Activated CD4-positive, CD25-positive, alpha-beta regulatory T cell (primary cell): ENCODE data around the gene PCBD2.
"Not testable (repeated sequence)": the region's sequence is repeated elsewhere in the genome, so short reads cannot be mapped to it uniquely, and the experiment has no call there.

Experiments
- DNase-seq, 4 experiments: peaks; one replicate each; lab custom pipeline; 2025; lab: John Stamatoyannopoulos, UW

Gene PCBD2

DNA sequence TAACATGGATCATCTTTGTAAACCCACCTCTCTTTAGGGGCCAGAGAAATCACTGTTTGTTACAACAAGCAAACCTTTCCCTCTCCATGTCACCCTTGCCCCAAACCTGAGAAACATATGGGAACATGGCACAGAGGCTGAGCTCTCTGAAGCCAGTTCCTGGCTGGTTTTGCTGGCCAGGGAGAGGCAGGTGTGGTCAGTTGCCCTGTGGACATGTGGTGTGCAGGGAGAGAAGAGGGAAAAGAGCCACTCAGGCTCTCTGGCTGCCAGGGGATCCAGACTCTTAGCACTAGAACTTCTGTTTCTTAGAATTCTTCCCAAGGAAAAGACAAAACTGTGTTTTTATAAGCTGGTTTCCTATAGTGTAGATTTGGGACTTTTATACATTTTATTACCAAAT lies 58.2 kb downstream of the PCBD2 start:
- no peak for DNase-seq

GRCh38 chr5:134964359-134965270 lies 59.7 kb downstream of the PCBD2 start:
- DNase-seq = no peak

DNA sequence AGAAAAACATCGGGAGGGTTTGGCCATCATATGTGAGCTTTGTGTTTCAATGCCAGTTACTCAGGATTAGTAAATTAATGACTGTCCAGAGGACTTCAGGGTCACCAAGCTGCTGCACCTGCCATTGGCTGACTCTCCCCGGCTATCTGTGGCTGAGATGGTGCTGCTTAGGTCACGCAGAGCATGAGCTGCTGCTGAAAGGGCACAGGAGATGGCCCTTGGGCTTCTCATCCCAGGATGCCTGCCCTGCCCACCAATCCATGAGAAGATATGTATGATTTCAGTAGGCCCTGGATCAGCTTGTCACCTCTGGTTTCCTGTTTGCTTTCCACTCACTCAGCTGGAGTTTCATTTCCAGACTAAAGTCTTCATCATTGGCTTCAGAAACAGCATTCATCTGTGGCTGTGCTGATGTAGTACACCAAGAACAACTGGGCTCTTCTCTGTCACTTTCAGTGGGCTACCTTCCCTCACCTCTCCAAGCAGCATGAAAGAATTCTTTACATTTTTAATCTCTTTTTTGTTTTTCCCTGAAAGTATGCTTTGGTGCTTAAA lies 60.4 kb downstream of the PCBD2 start:
- DNase-seq = no peak

DNA sequence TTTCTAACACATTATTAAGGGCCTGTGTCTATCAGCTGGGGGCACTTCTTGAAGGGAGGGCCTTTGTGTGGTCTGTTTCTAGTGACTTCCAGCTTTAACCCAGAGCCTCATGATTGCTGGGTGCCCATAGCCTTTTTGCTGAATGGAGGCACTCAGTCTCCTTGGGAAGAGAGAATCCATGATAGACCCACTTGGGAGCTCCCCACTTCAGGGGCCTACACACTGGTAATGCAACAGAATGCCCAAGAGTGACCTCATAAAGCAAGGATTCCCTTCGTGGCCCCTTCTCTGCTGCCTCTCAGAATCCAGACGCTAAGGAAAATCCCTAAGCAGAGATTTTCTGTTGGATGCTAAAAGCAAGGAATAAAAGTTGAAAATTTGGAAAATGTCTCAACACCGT lies 62.7 kb downstream of the PCBD2 start, which contains the start of gene CATSPER3:
CATSPER3 (plus strand) TSS at position 301 of the 400 bp plus-strand sequence; CDS start at position 386, 85 bp downstream.
- DNase-seq = no peak

GRCh38 chr5:134968055-134968454 lies 63.1 kb downstream of the PCBD2 start:
- DNase-seq = no peak

DNA sequence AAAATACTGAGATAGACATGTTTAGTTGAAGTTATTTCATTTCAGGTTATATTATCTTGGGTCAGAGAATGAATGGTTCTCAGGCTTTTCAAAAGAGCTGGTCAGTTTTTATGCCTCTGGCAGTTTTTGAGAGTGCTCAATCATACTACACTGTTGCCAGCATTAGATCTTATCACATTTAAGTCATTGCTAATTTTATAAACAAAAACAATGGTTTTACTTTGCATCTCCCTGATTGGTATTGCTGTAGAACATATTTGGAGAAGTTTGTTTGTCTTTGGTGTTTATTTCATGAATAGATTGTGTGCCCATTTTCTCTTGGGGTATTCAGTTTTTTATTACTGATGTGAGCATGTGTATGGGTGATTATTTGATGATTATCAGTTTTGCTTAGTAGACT lies 64.2 kb downstream of the PCBD2 start:
- no peak for DNase-seq

DNA sequence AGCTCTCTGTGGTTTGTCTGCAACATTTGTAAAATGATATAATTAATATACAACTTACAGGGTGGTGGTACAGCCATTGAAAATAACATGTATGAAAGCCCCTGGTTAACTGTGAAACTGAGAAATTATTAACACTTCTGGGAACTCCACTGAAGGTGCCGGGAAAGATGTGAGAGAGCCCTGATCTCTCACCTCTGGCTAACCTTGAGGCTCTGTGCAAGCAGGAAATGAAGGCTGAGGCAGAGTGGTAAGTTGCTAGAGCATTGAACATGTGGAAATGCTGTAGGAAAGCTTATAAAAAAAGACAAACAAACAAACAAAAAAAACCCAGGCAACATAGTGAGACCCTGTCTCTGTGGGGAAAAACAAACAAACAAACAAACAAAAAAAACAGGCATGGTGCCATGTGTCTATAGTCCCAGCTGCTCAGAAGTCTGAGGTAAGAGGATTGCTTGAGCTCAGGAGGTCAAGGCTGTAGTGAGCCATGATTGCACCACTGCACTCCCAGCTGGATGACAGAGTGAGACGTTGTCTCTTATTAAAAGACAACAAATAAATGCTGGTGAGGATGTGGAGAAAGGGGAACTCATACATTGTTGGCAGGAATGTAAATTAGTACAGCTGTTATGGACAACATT lies 70.3 kb downstream of the PCBD2 start:
- no peak for DNase-seq

GRCh38 chr5:134975843-134976242 lies 70.9 kb downstream of the PCBD2 start:
- no peak for DNase-seq

DNA sequence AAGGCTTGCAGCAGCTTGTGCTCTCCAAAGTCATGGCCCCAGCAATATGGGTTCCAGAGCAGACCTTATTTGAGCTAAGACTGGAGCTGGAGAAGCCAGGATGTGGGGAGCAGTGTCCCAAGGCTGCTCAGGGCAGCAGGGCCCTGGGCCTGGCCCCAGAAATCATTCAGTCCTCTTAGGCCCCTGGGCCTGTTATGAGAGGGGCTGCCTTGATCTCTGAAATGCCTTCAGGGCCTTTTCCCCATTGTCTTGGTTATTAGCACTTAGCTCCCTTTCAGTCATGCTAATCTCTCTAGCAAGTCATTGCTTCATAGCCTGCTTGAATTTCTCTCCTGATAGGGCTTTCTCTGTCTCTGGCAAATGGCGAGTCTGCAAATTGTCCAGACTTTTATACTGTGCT lies 71.9 kb downstream of the PCBD2 start:
- DNase-seq = no peak

GRCh38 chr5:134979416-134979815 lies 74.5 kb downstream of the PCBD2 start:
- DNase-seq = no peak

- DNase-seq = no peak
Measured at GRCh38 chr5:134982230-134982629, 77.3 kb downstream of the PCBD2 start.

DNA sequence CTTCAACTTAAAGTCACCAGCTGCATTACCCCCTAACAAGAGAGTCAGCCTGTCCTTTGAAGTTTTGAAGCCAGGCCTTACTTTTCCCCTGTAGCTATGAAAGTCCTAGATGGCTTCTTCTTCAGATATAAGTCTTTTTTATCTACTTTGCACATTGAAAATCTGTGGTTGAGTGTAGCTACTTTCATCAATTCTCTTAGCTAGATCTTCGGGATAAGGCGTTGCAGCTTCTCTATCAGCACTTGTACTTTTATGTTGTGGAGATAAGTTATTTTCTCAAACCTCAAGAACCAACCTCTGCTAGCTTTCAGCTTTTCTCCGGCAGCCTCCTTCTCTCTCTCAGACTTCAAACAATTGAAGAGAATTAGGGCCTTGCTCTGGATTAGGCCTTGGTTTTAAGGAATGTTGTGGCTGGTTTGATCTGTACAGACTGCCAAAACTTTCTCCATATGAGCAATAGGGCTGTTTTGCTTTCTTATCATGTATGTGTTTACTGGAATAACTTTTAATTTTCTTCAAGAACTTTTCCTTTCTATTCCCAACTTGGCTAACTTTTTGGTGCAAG lies 84.4 kb downstream of the PCBD2 start:
- no peak for DNase-seq

GRCh38 chr5:134990183-134990582 lies 85.3 kb downstream of the PCBD2 start:
- not testable (repeated sequence) for DNase-seq

DNA sequence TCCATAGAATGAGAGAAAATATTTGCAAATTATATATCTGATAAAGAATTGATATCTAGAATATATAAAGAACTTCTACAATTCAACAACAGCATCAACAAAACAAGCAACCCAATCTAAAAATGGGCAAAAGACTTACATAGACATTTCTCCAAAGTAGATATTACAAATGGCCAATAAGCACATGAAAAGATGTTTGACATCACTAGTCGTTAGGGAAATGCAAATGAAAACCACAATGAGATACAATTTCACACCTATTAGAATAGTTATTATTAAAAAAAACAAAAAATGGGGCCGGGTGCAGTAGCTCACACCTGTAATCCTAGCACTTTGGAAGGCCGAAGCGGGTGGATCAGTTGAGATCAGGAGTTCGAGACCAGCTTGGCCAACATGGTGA lies 87.2 kb downstream of the PCBD2 start:
- no peak for DNase-seq

DNA sequence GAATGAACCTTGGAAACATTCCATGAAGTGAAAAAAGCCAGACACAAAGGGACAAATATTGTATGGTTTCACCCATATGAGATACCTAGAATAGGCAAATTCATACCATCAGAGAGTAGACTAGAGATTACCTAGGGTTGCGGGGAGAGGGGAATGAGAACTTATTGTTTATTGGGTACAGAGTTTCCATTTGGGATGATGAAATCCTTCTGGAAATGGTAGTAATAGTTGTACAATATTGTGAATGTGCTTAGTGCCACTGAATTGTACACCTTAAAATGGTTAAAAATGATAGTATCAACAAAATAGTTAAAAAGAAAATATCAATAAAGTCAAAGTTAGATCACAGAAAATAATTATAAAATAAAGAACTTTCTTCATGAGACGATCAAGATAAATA lies 88.2 kb downstream of the PCBD2 start:
- no peak for DNase-seq

GRCh38 chr5:134994560-134995156 lies 89.7 kb downstream of the PCBD2 start:
- no peak for DNase-seq

GRCh38 chr5:134995850-134996402 lies 91.0 kb downstream of the PCBD2 start:
- DNase-seq = no peak

DNA sequence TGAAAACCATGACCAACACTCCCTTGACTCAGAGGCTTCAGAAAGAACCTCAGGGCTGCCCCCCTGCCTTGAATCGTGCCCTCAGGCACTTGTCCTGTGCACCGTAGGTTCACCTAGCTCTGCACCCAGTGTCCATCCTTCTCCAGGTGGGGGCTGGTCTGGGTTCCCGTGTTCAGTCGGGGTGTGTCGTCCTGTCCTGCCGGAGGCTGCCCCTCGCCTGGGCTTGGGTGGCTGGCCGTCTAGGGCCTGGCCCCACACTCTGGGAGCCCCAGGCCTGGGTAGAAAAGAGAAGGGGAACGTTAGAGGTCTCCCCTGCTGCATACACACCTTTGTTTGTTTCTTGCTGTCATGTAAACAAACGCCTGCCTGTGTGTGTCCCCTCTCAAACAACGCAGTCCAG lies 92.1 kb downstream of the PCBD2 start:
- no peak for DNase-seq

DNA sequence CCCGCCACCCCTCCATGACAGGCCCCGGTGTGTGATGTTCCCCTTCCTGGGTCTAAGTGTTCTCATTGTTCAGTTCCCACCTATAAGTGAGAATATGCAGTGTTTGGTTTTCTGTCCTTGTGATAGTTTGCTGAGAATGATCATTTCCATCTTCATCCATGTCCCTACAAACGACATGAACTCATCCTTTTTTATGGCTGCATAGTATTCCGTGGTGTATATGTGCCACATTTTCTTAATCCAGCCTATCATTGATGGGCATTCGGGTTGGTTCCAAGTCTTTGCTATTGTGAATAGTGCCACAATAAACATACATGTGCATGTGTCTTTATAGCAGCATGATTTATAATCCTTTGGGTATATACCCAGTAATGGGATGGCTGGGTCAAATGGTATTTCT lies 93.1 kb downstream of the PCBD2 start:
- DNase-seq = not testable (repeated sequence)

- no peak for DNase-seq
Measured at GRCh38 chr5:135004376-135004775, 99.4 kb downstream of the PCBD2 start.

DNA sequence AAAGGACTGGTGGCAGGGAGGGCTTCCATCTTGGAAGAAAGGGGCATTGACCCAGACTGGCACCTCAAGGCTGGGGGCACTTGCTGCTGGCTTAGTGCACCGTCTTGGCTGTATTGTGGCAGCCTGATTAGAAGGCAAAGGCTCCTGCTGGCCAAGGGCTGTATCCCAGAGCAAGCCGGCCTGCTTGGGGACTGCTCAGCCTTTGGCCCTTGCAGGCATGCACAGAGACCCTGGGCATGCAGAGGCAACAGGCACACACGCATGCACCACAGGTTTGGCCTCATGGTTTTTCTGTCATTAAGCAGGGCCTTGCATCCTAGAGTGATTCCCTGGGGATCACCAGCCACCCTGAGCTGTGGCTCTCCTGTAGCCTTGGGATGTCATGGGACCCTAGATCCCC lies 100.1 kb downstream of the PCBD2 start:
- no peak for DNase-seq

DNA sequence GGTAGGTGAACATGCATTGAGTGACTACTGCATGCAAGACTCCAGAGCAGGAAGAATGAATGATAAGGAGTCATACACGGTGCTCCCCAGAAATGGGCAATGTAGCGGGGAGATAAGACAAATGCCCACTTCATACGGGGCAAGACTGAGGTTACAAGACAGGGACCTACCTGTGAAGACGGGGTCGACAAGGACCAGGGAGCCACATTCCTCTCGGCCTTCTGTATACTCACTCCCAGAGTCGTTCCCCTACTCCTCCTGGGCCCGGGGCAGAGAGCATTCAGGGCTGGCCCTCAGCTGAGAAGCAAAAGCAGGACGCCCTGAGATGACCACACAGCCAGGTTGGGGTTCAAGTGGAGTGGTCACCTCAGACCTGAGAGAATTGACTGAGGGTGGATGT lies 102.4 kb downstream of the PCBD2 start:
- no peak for DNase-seq
